ENCODE data around the gene MYORG.

Gene MYORG

GRCh38 chr9:34332076-34332964 is 44.4 kb downstream of the MYORG start:
- no peak for DNase-seq

- DNase-seq: no peak
Measured at GRCh38 chr9:34331196-34331595, 45.5 kb downstream of the MYORG start.

- peak; percentile 96 for DNase-seq
Measured at GRCh38 chr9:34328987-34329832, 47.5 kb downstream of the MYORG start, which contains the start of the genes KIF24 and NUDT2. Gene KIF24, minus strand, starts transcription at chr9:34329268. Its CDS starts 17,922 bp downstream, at chr9:34311346. Gene NUDT2, plus strand, starts transcription at chr9:34329569. Its CDS starts 9,471 bp downstream, at chr9:34339040.

GRCh38 chr9:34328500-34328986 is 48.2 kb downstream of the MYORG start:
- no peak for DNase-seq

DNA sequence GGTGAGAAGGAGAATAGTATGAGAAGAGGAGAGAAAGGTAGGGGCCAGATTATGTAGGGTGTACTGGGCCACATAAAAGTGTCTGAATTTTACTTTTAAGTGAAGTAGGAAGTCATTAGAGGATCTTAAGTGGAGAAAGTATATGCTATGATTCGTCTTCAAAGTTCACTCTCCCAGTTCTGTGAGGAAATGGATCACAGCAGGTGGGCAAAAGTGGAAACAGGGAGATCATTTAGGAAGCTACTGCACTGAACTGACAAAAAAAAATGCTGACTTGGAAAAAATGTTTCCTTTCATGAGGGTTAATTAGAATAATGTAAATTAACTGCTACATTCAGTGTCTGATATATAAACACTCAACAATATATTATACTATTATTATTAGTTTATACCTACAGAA is 50.0 kb downstream of the MYORG start:
- no peak for DNase-seq

DNA sequence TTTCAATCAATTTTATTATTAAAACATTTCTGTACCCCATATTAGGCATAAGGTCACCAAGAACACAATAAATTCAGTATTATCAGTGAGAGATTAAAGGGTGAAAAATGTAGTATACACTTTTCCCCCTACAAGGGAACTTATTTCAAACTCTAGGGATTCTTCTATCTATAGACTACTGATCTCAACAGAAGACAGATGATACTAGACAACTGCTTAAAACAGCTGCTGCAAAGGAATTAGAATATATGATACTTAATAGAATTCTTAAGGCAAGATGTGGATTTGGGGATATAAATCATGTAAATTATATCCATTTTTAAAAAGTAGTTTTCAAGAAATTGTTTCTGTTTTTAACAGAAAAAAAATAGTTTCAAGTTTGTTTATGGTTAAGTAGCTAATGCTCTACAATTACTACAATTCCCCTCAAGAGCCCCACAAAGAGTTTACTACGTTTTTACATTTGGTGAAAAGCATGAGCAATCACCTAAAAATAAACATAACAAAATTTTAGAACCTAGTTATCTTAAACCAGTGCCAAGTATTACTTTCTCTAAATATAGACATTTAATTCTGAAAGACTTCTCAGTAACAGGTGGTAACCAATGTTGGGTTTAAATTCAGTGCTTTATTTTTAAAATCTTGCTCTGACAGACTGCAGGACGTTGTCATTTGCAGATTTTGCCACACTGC is 53.7 kb downstream of the MYORG start:
- no peak for DNase-seq

GRCh38 chr9:34321451-34321850 is 55.2 kb downstream of the MYORG start:
- no peak for DNase-seq

GRCh38 chr9:34318163-34318790 is 58.4 kb downstream of the MYORG start:
- DNase-seq: no peak

GRCh38 chr9:34317436-34317835 is 59.3 kb downstream of the MYORG start:
- DNase-seq: no peak
